ENCODE results near the gene EXOC6B. TPM values are rescaled to one million over a fixed set of nuclear protein-coding genes. Genes with fewer than 3 reads are reported as not detected.

The EXOC6B gene
- total RNA-seq, 2 experiments from 2014 or later, result 6.2 to 8.3 TPM

- Mint-ChIP-seq H3K4me3 (no peak overlapping the region), H3K27me3 (no peaks in the 10 kb centered on the region), H3K27ac (no peak overlapping the region), H3K9me3 (no peaks in the 10 kb centered on the region), H3K4me1 (ENCODE audit: low read depth) (peaks cover 4% of the 10 kb centered on the region), H3K36me3 (ENCODE audit: low read depth) (peaks cover 8% of the 10 kb centered on the region)
- intact Hi-C loops (cut with micrococcal nuclease), result no loop called here
- ATAC-seq (no peak), DNase-seq (no peak)
- ChIA-PET POLR2A (no interaction called here), CTCF (no interaction called here)
- TF ChIP-seq CTCF (IDR thresholded peaks at IDR 0.05), result no peak
Observed at GRCh38 chr2:72782520-72782919, 43.3 kb downstream of the EXOC6B start.

- peaks cover 4% of the 10 kb centered on the region for H3K4me1 Mint-ChIP-seq (ENCODE audit: low read depth)
- H3K27ac Mint-ChIP-seq, result no peak overlapping the region
- intact Hi-C loops (cut with micrococcal nuclease), result no loop called here
- no peak for TF ChIP-seq CTCF (IDR thresholded peaks at IDR 0.05)
- ChIA-PET POLR2A (no interaction called here), CTCF (interaction anchor here (1.0 to 2.2 kb wide), 4 partner anchors 10 to 106 kb away, joined by 4 to 8 read pairs (median 4); partner anchors contain the start of gene SPR)
- ATAC-seq, result no peak
- peaks cover 8% of the 10 kb centered on the region for H3K36me3 Mint-ChIP-seq (ENCODE audit: low read depth)
- no peak for DNase-seq
- no peaks in the 10 kb centered on the region for H3K9me3 Mint-ChIP-seq
- H3K4me3 Mint-ChIP-seq, result no peak overlapping the region
- no peaks in the 10 kb centered on the region for H3K27me3 Mint-ChIP-seq
Observed at GRCh38 chr2:72781480-72781879, 44.4 kb downstream of the EXOC6B start.

GRCh38 chr2:72780477-72780876, 45.4 kb downstream of the EXOC6B start:
- TF ChIP-seq CTCF (IDR thresholded peaks at IDR 0.05), result no peak
- Mint-ChIP-seq H3K36me3 (ENCODE audit: low read depth) (peaks cover 8% of the 10 kb centered on the region), H3K27me3 (no peaks in the 10 kb centered on the region), H3K27ac (no peak overlapping the region), H3K9me3 (no peaks in the 10 kb centered on the region), H3K4me3 (no peak overlapping the region), H3K4me1 (ENCODE audit: low read depth) (peaks cover 4% of the 10 kb centered on the region)
- no peak for DNase-seq
- intact Hi-C loops (cut with micrococcal nuclease), result no loop called here
- POLR2A ChIA-PET, result interaction anchor here (0.6 kb wide), 1 partner anchor 1779 kb away, joined by 5 read pairs; no protein-coding TSS in a partner anchor
- no peak for ATAC-seq
- CTCF ChIA-PET, result interaction anchor here (1.0 to 2.2 kb wide), 5 partner anchors 9 to 107 kb away, joined by 3 to 8 read pairs (median 4); partner anchors contain the start of gene SPR

- ChIA-PET POLR2A (no interaction called here), CTCF (interaction anchor here (0.6 to 2.2 kb wide), 6 partner anchors 9 to 108 kb away, joined by 3 to 8 read pairs (median 4); partner anchors contain the start of gene SPR)
- DNase-seq (no peak), ATAC-seq (no peak)
- H3K4me3 Mint-ChIP-seq, result no peak overlapping the region
- intact Hi-C loops (cut with micrococcal nuclease), result no loop called here
- no peaks in the 10 kb centered on the region for H3K27me3 Mint-ChIP-seq
- H3K27ac Mint-ChIP-seq, result no peak overlapping the region
- peaks cover 8% of the 10 kb centered on the region for H3K36me3 Mint-ChIP-seq (ENCODE audit: low read depth)
- H3K4me1 Mint-ChIP-seq (ENCODE audit: low read depth), result peaks cover 4% of the 10 kb centered on the region
- no peaks in the 10 kb centered on the region for H3K9me3 Mint-ChIP-seq
- TF ChIP-seq CTCF (IDR thresholded peaks at IDR 0.05), result no peak
Observed at GRCh38 chr2:72779495-72779894, 46.3 kb downstream of the EXOC6B start.

GRCh38 chr2:72778410-72778809, 47.4 kb downstream of the EXOC6B start:
- ATAC-seq, result no peak
- POLR2A ChIA-PET, result no interaction called here
- CTCF ChIA-PET, result interaction anchor here (0.7 to 1.7 kb wide), 5 partner anchors 81 to 115 kb away, joined by 3 to 5 read pairs (median 3); no protein-coding TSS in a partner anchor

More at GRCh38 chr2:72778410-72778809, 47.4 kb downstream of the EXOC6B start:
- Mint-ChIP-seq H3K9me3 (no peaks in the 10 kb centered on the region), H3K36me3 (ENCODE audit: low read depth) (no peaks in the 10 kb centered on the region), H3K27ac (no peak overlapping the region), H3K4me3 (no peak overlapping the region), H3K27me3 (no peaks in the 10 kb centered on the region), H3K4me1 (ENCODE audit: low read depth) (peaks cover 4% of the 10 kb centered on the region)
- DNase-seq, result no peak
- no peak for TF ChIP-seq CTCF (IDR thresholded peaks at IDR 0.05)
- intact Hi-C loops (cut with micrococcal nuclease), result no loop called here

Measured in activated CD8-positive, alpha-beta T cell treated with anti-CD3 and anti-CD28 coated beads for 36 hours (primary cell).